Activated naive CD8-positive, alpha-beta T cell treated with anti-CD3 and anti-CD28 coated beads, Interleukin-2, amount 10 ng/mL, durations not matched to agents 7 days and 5 days (primary cell): ENCODE measurements around the gene CEBPB. TPM values are rescaled to one million over a fixed set of nuclear protein-coding genes. Genes with fewer than 3 reads are reported as not detected.

ENCODE experiments used
- ATAC-seq: fragments of 150-1000 bp; cut with Tn5 transposase; one replicate; pipeline ENCODE4 v1.10.0; 2021; ENCODE audit warnings: low read depth, moderate library complexity
- POLR2A ChIA-PET: fragments of 350-600 bp; sonication (Branson Sonifier 250); formaldehyde crosslinking; loops from one replicate; lab custom pipeline; 2021; ENCODE audit warnings: antibody characterized with exemption; lab: Charles Lee
- DNase-seq: peaks from one replicate; pipeline ENCODE4 v3.0.0; 2021
- H3K27ac Mint-ChIP-seq: one replicate; pipeline ENCODE4 v1.8.0; 2022; ENCODE audit warnings: mild to moderate bottlenecking, mixed read lengths
- H3K27me3 Mint-ChIP-seq: one replicate; pipeline ENCODE4 v1.8.0; 2022; ENCODE audit warnings: mild to moderate bottlenecking, moderate library complexity, mixed read lengths
- H3K36me3 Mint-ChIP-seq: one replicate; pipeline ENCODE4 v1.8.0; 2021; ENCODE audit warnings: mild to moderate bottlenecking, mixed read lengths
- H3K4me1 Mint-ChIP-seq: one replicate; pipeline ENCODE4 v1.8.0; 2021; ENCODE audit warnings: mixed read lengths
- H3K4me3 Mint-ChIP-seq: one replicate; pipeline ENCODE4 v1.8.0; 2022; ENCODE audit warnings: mild to moderate bottlenecking, moderate library complexity, mixed read lengths
- H3K9me3 Mint-ChIP-seq: one replicate; pipeline ENCODE4 v1.8.0; 2021; ENCODE audit warnings: mixed read lengths
- total RNA-seq, 2 experiments: library from RNA; stranded (reverse); gene quantifications; one replicate each; pipeline ENCODE4 v1.2.3, GENCODE V29; 2021

Gene CEBPB
- 10 to 100 TPM; 38.3 to 38.7 TPM for total RNA-seq

- peaks cover 23% of the 10 kb centered on the region for H3K4me1 Mint-ChIP-seq
- ATAC-seq: peak; percentile 48
- peaks cover 3% of the 10 kb centered on the region for H3K27me3 Mint-ChIP-seq
- peak within 1 kb of the TSS; percentile 86 for H3K4me3 Mint-ChIP-seq
- no peaks in the 10 kb centered on the region for H3K9me3 Mint-ChIP-seq
- H3K36me3 Mint-ChIP-seq: peaks cover 15% of the 10 kb centered on the region
- peak; percentile 94 for DNase-seq
- POLR2A ChIA-PET: interaction anchor here (0.8 to 2.2 kb wide), 12 partner anchors 9 to 273 kb away, joined by 3 to 15 read pairs (median 4); no protein-coding TSS in a partner anchor
- peak within 1 kb of the TSS; percentile 91 for H3K27ac Mint-ChIP-seq
These were observed at the start of gene CEBPB for GRCh38 chr20:50190251-50191064. CEBPB (plus strand) TSS chr20:50190830; CDS start chr20:50191034, 204 bp downstream.

DNA sequence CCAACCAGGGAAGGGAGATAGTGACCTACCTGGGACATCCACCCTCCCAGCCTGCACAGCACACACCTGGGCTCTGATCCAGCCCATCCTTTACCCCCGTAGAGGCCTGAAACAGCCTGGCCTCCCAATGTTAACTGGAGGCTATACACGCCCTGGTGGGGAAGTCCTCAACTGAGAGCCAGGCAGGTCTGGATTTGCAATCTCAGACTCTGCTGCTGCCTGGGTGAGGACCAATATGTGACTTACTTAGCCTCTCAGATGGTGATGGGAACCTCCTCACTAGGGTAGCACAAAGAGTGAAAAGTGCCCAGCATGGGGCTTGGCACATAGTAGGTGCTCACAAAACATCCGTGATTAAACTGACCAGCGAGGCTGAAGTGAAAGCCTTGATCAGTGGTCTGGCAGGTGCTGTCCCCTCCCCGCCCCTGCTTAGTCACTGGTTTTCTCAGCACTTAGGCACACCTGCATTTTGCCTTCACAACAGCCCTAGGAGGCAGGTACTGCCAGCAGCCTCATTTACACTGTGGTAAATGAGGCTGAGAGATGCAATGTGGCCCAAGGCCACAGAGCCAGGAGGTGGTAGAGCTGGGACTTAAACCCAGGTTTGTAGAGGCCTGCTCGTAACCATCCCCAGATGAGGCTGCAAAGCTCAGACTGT, 49.5 kb upstream of the CEBPB start:
- ATAC-seq (no peak), DNase-seq (no peak)
- Mint-ChIP-seq H3K27ac (no peak overlapping the region), H3K36me3 (peaks cover 19% of the 10 kb centered on the region), H3K27me3 (no peaks in the 10 kb centered on the region), H3K4me3 (no peak overlapping the region), H3K4me1 (peaks cover 11% of the 10 kb centered on the region), H3K9me3 (no peaks in the 10 kb centered on the region)
- POLR2A ChIA-PET: interaction anchor here (1.0 to 3.1 kb wide), 2 partner anchors 12 to 18 kb away, joined by 3 to 11 read pairs; partner anchors contain the start of gene PEDS1

GRCh38 chr20:50141811-50142561, 48.6 kb upstream of the CEBPB start:
- no peak overlapping the region for H3K4me3 Mint-ChIP-seq
- no peaks in the 10 kb centered on the region for H3K27me3 Mint-ChIP-seq
- H3K36me3 Mint-ChIP-seq: peaks cover 20% of the 10 kb centered on the region
- no peaks in the 10 kb centered on the region for H3K9me3 Mint-ChIP-seq
- peak overlapping the region; percentile 9 for H3K27ac Mint-ChIP-seq
- DNase-seq: no peak
- peaks cover 18% of the 10 kb centered on the region for H3K4me1 Mint-ChIP-seq
- no peak for ATAC-seq
- POLR2A ChIA-PET: interaction anchor here (3.1 kb wide), 1 partner anchor 11 kb away, joined by 11 read pairs; the partner anchor contains the start of gene PEDS1

- Mint-ChIP-seq H3K9me3 (no peaks in the 10 kb centered on the region), H3K36me3 (peaks cover 20% of the 10 kb centered on the region), H3K4me3 (no peak overlapping the region), H3K27ac (peak overlapping the region; percentile 57), H3K4me1 (peaks cover 27% of the 10 kb centered on the region), H3K27me3 (no peaks in the 10 kb centered on the region)
- DNase-seq (no peak), ATAC-seq (no peak)
- POLR2A ChIA-PET: no interaction called here
These were observed 47.8 kb upstream of the CEBPB start for GRCh38 chr20:50142812-50143211.

DNA sequence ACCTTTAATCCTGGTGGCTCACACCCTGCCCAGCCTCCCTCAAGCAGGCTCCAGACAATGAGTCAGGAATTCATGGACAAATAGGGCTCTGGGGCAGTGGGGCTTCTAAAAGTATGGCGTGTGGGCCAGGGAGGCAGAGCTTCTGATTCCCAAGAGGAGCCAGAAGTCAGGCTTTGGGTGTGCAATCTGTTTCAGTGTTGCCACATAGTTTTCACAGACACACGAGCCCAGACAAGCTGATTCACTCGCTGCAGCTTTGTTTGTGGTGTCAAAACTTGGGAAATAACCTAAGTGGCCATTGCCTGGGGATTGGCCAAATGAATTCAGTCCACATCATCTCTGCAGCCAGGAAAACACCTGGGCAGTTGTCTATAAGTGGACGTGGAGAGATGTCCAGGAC, 46.3 kb upstream of the CEBPB start:
- ATAC-seq (no peak), DNase-seq (no peak)
- H3K27ac Mint-ChIP-seq: no peak overlapping the region
- no peaks in the 10 kb centered on the region for H3K27me3 Mint-ChIP-seq
- H3K4me1 Mint-ChIP-seq: peaks cover 34% of the 10 kb centered on the region
- H3K4me3 Mint-ChIP-seq: no peak overlapping the region
- peaks cover 23% of the 10 kb centered on the region for H3K36me3 Mint-ChIP-seq
- POLR2A ChIA-PET: interaction anchor here (1.8 kb wide), 1 partner anchor 9 kb away, joined by 5 read pairs; the partner anchor contains the start of gene PEDS1
- no peaks in the 10 kb centered on the region for H3K9me3 Mint-ChIP-seq

DNA sequence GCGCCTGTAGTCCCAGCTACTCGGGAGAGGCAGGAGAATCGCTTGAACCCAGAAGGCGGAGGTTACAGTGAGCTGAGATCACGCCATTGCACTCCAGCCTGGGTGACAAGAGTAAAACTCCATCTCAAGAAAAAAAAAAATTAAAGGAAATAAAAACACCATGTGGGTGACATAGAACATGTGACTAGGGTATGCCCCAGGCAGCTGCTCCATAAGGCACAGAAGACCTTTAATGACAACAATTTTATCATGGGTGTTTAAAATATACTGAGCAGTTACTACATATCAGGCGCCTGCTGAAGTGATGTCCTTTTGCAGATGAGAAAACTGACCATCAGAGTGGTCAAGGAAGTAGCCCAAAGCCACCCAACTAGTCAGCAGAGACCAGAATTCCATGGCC, 45.1 kb upstream of the CEBPB start:
- Mint-ChIP-seq H3K4me1 (peaks cover 42% of the 10 kb centered on the region), H3K27ac (peak overlapping the region; percentile 97), H3K9me3 (no peaks in the 10 kb centered on the region), H3K27me3 (no peaks in the 10 kb centered on the region), H3K36me3 (peaks cover 20% of the 10 kb centered on the region), H3K4me3 (no peak overlapping the region)
- ATAC-seq (no peak), DNase-seq (no peak)
- POLR2A ChIA-PET: no interaction called here

GRCh38 chr20:50146214-50146613, 44.4 kb upstream of the CEBPB start:
- peak overlapping the region; percentile 84 for H3K4me3 Mint-ChIP-seq
- peaks cover 47% of the 10 kb centered on the region for H3K4me1 Mint-ChIP-seq
- DNase-seq (no peak), ATAC-seq (no peak)
- no peaks in the 10 kb centered on the region for H3K27me3 Mint-ChIP-seq
- H3K9me3 Mint-ChIP-seq: no peaks in the 10 kb centered on the region
- H3K27ac Mint-ChIP-seq: peak overlapping the region; percentile 97
- POLR2A ChIA-PET: interaction anchor here (2.5 kb wide), 1 partner anchor 33 kb away, joined by 12 read pairs; the partner anchor contains the start of gene UBE2V1
- H3K36me3 Mint-ChIP-seq: peaks cover 22% of the 10 kb centered on the region

GRCh38 chr20:50146732-50147662, 43.6 kb upstream of the CEBPB start:
- Mint-ChIP-seq H3K9me3 (no peaks in the 10 kb centered on the region), H3K27me3 (no peaks in the 10 kb centered on the region), H3K4me1 (peaks cover 53% of the 10 kb centered on the region), H3K4me3 (peak overlapping the region; percentile 84), H3K36me3 (peaks cover 23% of the 10 kb centered on the region), H3K27ac (peak overlapping the region; percentile 97)
- ATAC-seq: peak; percentile 99
- DNase-seq: peak; percentile 68
- POLR2A ChIA-PET: interaction anchor here (0.6 to 2.5 kb wide), 8 partner anchors 9 to 216 kb away, joined by 3 to 14 read pairs (median 4); partner anchors contain the start of gene UBE2V1

GRCh38 chr20:50149481-50150254, 41.0 kb upstream of the CEBPB start:
- POLR2A ChIA-PET: interaction anchor here (0.7 to 1.8 kb wide), 3 partner anchors 17 to 40 kb away, joined by 3 to 6 read pairs (median 3); no protein-coding TSS in a partner anchor
- H3K36me3 Mint-ChIP-seq: peaks cover 14% of the 10 kb centered on the region

DNA sequence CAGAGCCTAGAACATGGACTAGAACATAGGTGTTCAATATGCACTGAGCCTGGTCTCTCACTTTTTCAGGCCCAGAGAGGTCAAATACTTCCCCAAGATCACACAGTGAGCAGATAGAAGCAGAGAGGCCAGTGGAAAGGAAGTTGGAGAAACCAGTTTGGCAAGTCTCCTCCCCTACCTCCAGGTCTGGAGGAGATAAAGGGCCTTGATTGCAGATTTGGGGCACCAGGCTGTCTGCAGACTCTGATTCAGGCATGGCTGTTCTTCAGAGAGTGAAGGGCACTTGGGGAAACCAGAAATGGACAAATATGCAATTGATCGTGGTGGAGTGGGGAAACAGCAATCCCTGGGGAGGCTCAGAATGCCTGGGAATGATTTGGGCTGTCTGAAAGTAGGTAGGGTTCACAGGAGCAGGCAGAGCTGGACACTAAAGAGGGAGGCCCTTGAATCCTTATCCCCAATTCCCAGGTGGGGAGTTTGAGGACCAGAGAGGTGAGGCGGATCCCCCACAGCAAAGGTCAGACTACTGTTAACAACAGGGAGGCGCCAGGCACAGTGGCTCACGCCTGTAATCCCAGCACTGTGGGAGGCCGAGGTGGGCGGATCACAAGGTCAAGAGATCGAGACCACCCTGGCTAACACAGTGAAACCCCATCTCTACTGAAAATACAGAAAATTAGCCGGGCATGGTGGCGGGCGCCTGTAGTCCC, 39.4 kb upstream of the CEBPB start:
- peaks cover 57% of the 10 kb centered on the region for H3K4me1 Mint-ChIP-seq
- H3K27me3 Mint-ChIP-seq: no peaks in the 10 kb centered on the region
- POLR2A ChIA-PET: no interaction called here
- H3K9me3 Mint-ChIP-seq: no peaks in the 10 kb centered on the region
- DNase-seq: no peak
- H3K36me3 Mint-ChIP-seq: peaks cover 13% of the 10 kb centered on the region
- H3K27ac Mint-ChIP-seq: peak overlapping the region; percentile 89
- peak overlapping the region; percentile 92 for H3K4me3 Mint-ChIP-seq
- ATAC-seq: no peak

More at GRCh38 chr20:50149481-50150254, 41.0 kb upstream of the CEBPB start:
- H3K4me1 Mint-ChIP-seq: peaks cover 60% of the 10 kb centered on the region
- DNase-seq (no peak), ATAC-seq (no peak)
- H3K9me3 Mint-ChIP-seq: no peaks in the 10 kb centered on the region
- no peak overlapping the region for H3K4me3 Mint-ChIP-seq
- H3K27me3 Mint-ChIP-seq: no peaks in the 10 kb centered on the region
- H3K27ac Mint-ChIP-seq: peak overlapping the region; percentile 30
